GM19240 (cell line): ENCODE results near the gene LTV1.
"Not testable (repeated sequence)": the region's sequence is repeated elsewhere in the genome, so short reads cannot be mapped to it uniquely, and the experiment has no call there.

Experiments used
- DNase-seq: peaks from one replicate; pipeline ENCODE4 v3.0.0; 2011; ENCODE audit warnings: low spot score; ENCODE audit not compliant: insufficient read length

Gene LTV1

GRCh38 chr6:143842902-143843676, at the start of gene LTV1:
LTV1 (plus strand) TSS chr6:143843338; CDS start chr6:143843478, 140 bp downstream.
- peak; percentile 92 for DNase-seq

- not testable (repeated sequence) for DNase-seq
Observed at GRCh38 chr6:143796551-143796950, 46.6 kb upstream of the LTV1 start.

- not testable (repeated sequence) for DNase-seq
Observed at GRCh38 chr6:143798487-143798886, 44.7 kb upstream of the LTV1 start.

GRCh38 chr6:143802833-143803565, 40.1 kb upstream of the LTV1 start:
- no peak for DNase-seq

- no peak for DNase-seq
Observed at GRCh38 chr6:143803769-143804568, 39.2 kb upstream of the LTV1 start.

GRCh38 chr6:143804835-143805239, 38.3 kb upstream of the LTV1 start:
- no peak for DNase-seq

- DNase-seq = no peak
Observed at GRCh38 chr6:143806282-143807102, 36.6 kb upstream of the LTV1 start.

GRCh38 chr6:143807103-143807772, 35.9 kb upstream of the LTV1 start:
- DNase-seq = no peak

GRCh38 chr6:143810745-143811144, 32.4 kb upstream of the LTV1 start:
- no peak for DNase-seq

- DNase-seq = no peak
Observed at GRCh38 chr6:143811501-143812157, 31.5 kb upstream of the LTV1 start.

GRCh38 chr6:143817621-143818020, 25.5 kb upstream of the LTV1 start:
- no peak for DNase-seq

- no peak for DNase-seq
Observed at GRCh38 chr6:143821359-143821758, 21.8 kb upstream of the LTV1 start.

GRCh38 chr6:143822584-143823024, 20.5 kb upstream of the LTV1 start:
- DNase-seq = no peak

- DNase-seq = no peak
Observed at GRCh38 chr6:143823548-143823947, 19.6 kb upstream of the LTV1 start.

GRCh38 chr6:143828572-143828971, 14.6 kb upstream of the LTV1 start:
- DNase-seq = no peak

- DNase-seq = no peak
Observed at GRCh38 chr6:143836150-143836549, 7.0 kb upstream of the LTV1 start.

- no peak for DNase-seq
Observed at GRCh38 chr6:143838395-143838794, 4.7 kb upstream of the LTV1 start.

GRCh38 chr6:143839196-143839595, 3.9 kb upstream of the LTV1 start:
- no peak for DNase-seq

- DNase-seq = no peak
Observed at GRCh38 chr6:143840595-143841265, 2.4 kb upstream of the LTV1 start.
